Fibroblast of skin of right quadriceps (primary cell): ENCODE results near the gene RPS24.
A peak's percentile ranks its signal among the peaks of the same experiment; 100 is the strongest.
"Not testable (repeated sequence)": the region's sequence is repeated elsewhere in the genome, so short reads cannot be mapped to it uniquely, and the experiment has no call there.

Experiments used
- DNase-seq: peaks from one replicate; pipeline ENCODE4 v3.0.0-alpha.2; 2013

Gene RPS24

DNA sequence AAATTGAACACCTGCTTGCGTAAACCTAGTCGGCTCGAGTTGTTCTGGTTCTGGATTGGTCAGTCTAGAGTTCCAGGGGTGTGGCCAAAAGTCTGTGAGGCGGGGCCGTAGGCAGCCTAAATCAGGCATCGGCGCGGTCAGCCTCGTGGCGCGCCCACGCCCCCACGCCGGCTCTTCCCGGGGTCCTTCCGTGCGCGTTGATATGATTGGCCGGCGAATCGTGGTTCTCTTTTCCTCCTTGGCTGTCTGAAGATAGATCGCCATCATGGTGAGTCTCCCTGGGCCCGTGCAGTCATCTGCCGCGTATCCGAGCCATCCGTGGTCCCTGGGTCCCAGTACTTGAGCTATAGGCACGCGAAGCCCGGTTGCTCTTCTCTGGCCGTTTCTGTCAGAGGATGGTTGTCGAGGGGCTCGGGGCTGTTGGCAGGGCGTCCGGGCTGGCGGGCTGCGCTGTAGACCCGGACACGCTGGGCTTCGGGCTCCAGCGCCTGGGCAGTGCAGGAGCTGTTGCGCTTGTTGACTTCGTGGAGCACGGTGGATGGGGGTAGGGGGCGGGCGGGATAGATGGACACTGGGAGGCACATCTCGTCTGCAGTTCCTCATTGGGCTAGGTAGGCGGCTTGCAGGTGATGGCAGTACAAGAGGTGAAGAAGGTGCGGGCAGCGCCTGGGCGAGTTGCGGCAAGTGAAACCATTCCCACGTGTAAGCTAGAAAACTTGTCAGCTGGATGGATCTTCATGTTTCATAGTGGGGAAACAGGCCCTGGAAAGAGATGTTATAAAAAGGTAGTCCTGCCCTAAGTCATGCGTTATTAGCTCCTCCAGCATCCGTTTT is at the start of gene RPS24:
TSS of gene RPS24 (plus strand) at position 227 of the 834 bp plus-strand sequence. CDS start at position 266, 39 bp downstream.
- DNase-seq: peak; percentile 98

DNA sequence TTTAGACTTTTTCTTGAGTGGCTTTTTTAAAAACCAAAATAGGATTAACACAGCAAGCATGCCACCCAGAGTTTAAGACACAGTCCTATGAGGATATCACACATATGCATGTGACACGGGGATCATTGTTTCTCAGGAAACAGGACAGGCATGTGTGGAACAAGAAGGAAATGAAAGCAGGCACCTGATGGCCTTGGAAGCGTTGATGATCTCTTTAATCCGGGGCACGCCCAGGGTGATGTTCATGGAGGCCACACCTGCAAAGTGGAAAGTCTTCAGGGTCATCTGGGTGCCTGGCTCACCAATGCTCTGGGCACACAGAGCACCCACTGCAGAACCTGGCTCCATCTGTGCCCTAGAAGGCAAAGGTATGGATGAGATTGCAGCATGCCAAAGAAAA is 48.7 kb upstream of the RPS24 start:
- DNase-seq: no peak

DNA sequence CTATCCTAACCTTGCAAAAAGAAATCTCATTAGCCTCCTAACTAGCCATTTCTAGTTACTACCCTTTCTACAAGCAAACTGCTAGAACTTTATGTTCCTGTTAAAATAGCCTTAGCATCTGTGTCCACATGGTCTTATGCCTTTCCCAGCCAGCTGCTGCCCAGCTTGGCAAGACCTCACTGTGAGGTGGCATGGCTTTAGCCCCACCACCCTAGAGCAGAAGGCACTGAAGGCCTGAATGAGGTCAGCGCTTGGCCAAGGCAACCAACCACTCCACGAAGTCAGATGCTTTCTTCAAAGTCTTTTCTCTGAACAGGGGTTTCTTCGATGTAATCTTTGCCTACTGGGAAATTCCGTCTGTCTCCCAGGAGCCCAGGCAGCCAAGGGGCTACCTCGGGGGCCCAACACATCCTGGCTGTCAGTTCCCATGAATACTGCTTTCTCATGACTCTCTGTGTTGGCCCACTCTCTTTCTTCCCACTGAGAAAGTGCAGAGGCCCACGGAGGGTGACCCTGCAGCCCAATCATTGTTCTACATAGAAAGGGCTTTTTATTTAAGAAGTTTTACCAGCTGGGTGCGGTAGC is 45.9 kb upstream of the RPS24 start:
- no peak for DNase-seq

DNA sequence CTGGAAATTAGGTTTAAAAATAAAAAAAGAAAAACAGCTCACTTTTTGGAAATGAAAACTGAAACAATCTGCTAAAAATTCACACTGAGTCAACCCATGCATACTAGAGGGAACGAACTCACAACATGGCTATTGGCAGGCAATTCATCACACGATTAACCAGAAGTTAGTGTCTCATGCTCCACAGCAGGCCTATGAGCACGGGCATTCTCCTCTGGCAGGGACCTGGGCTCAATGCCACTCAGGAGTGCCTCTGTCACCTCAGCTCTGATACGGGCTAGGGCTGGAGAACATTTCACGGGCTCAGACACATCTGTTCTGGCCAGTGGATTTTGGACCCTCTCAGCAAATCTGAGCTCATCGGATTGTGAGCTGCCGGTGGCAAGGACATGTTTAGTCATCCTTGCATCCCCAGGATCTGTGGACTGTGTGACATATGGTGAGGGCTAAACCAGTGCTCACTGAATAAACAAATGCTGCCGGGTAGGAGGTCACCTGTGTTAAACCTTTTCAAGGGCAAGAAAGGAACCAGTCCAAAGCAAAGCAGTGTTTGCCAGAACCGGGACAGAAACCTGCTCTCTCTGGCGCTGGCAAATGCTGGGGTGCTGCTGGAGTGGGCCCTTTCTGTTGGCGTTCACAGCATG is 44.5 kb upstream of the RPS24 start:
- no peak for DNase-seq

DNA sequence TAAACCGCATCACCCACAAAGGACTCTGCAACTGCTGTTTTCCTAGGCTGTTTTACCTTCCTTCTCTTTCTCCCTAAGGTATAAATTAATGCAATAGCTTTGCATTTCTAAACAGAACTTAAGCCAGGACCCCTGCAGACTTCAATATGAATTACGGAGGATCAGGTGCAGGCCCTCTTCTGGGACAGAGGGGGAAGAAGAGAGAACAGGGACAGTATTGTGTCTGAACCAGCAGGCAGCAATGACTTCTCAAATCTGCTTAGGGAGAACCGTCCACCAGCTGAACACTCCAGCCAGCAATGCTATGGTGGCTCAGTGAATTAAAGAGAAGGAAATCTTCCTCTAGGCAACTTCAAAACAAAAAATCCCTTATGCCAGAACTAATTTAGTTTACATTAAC is 40.0 kb upstream of the RPS24 start:
- no peak for DNase-seq

DNA sequence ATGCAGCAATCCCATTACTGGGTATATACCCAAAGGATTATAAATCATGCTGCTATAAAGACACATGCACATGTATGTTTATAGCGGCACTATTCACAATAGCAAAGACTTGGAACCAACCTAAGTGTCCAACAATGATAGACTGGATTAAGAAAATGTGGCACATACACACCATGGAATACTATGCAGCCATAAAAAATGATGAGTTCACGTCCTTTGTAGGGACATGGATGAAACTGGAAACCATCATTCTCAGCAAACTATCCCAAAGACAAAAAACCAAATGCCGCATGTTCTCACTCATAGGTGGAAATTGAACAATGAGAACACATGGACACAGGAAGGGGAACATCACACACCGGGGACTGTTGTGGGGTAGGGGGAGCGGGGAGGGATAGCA is 34.9 kb upstream of the RPS24 start:
- DNase-seq: not testable (repeated sequence)

DNA sequence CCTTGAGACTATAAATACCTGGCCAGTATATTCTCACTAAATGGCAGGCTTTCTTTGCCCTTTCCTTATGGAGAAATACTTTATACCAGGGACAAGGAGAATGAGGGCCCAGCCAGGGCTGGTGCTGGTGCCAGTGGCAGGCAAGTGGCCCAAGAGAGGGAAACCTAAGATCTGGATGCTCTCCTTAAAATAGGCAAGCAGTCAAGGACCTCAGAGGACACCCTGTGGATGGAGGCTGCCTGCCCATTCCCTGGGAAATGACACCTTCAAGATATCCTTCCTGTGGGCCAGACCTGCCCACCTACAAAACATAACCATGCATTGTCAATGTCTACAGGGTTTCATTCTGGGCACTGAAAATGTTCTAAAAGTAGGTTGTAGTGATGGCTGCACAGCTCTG is 33.5 kb upstream of the RPS24 start:
- no peak for DNase-seq

DNA sequence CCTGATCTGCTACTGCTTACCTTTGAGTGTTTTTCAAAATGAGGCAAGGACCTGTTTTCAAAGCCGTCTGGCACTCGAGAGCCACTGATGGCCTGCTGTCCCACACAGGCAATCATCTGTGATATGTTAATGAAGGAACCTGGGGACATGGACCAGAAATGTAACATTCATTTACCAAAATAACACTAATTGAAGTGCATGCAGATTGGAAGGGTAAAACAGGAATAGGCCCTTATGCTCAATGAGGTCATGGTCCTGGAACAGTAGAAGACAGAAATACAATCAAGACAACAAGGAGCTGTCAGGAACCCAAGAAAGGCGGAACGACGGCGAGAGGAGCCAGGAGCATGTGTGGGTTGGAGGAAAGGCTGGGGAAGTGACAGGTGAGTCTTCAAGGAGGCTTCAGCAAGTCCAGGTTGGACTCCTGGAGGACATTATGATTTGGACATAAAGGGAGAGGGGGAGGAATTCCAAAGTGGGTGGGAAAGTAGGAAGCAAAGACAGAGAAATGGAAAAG is 32.6 kb upstream of the RPS24 start:
- no peak for DNase-seq

DNA sequence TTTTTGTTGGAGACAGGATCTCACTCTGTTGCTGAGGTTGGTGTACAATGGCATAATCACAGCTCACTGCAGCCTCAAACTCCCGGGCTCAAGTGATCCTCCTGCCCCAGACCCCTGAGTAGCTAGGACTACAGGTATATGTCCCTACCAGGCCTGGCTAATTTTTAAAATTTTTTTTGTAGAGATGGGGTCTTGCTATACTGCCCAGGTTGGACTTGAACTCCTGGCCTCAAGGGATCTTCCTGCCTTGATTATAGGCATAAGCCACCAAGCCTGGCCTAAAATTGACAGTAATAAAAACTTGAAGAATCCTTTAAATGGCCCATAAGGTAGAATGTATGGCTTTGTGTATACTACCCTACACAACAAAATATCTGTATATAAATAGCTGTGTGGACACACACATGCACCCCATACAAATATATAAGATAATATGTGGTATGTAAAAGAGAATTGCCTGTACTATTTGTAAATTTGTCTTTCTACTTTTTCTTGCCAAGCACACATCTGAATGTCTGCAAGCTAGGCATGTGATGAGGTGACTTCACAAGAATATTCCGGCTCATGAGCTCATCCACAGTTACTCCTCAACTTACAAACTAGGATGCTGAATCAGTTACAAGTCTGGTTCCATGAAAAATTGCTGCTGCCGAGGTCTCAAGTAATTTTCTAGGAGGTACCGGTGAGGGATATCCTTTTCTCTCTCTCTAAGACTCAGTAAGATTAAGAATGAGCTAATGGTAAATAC is 30.9 kb upstream of the RPS24 start:
- DNase-seq: no peak

DNA sequence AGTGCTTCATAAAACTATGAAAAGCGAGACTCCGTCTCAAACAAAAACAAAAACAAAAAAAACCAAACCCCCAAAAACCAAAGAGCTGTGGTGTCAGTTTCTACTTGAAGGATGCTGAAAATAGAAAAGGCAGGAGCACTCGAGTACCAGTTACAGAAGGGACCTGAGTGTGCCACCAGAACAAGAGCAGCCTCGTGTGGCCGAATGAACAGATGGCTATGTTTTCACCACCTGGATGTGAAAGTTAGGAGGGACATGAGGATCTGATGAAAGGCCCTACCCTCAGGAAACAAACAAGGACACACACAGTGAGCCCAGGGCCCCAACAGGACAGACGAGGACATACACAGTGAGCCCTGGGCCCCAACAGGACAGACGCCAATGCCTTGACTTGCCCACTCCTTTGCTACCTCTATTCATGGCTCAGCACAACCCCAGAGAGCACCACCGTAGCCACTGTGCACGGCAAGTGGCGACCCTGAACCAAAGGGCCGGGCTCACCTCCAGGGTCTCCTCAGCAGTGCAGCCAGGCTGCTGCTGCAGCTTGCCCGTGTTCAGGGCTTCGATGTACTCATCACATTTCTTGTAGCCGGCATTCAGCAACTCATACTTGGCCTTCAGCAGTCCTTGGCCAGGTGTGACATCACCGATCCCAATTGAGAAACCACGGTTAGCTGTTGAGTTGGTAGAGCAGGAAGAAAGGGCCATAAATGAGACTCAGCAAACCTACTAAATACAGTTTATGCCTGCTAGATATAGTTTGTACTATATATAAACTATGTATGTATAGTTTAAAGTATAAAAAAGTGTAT is 29.2 kb upstream of the RPS24 start:
- no peak for DNase-seq

DNA sequence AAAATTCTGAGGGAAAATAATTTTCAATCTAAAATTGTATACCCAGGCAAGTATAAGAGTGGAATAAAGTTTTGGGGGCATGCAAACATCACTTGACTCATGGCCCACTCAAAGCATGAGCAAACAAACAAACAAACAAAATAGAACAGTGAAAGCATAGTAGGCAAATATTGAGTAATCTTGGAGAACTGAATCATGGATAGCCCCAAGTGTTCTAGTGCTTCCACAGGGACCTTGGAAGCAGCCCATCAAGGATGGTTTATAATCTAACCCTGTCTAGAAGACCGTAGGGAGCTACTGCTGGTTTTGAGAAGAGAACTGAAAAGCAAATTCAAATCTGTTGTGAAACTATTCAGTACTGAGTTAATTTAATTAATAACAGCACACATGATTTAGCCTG is 26.5 kb upstream of the RPS24 start:
- DNase-seq: no peak

DNA sequence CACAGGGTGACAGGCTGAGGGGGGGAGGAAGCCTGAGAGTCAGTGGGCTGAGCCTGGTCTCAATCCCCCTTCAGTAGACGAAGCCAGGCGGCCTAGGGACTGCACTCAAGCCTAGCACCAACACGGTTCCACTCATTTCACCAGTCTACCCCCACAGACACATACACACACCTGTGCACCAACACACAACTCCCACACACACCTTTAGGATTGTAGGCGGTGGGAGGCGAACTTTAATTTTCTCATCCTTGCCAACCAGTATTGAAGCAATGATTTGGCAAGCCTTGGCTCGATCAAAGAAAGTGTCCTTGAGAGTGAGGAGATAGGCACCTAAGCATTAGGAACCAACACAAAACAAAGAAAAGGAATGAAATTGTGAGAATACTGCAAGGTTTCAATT is 24.0 kb upstream of the RPS24 start:
- DNase-seq: no peak

DNA sequence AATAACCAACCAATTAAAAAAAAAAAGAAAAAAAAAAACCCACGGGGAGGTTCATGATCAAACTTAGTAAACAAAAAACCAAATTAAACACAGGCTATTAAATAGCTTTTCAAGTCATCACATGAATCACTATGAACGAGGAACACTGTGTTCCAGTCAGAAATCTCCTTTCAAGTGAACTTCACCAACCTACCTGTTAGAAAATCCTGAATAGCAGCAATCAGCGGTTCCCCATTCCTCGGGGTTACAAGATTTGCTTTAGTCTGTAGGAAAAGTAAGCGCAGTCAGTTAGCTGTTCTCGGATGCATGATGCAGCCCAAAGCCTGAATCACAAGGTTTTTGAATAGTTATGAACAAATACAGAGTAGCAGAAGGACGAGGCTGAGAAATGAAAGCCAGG is 23.4 kb upstream of the RPS24 start:
- no peak for DNase-seq

DNA sequence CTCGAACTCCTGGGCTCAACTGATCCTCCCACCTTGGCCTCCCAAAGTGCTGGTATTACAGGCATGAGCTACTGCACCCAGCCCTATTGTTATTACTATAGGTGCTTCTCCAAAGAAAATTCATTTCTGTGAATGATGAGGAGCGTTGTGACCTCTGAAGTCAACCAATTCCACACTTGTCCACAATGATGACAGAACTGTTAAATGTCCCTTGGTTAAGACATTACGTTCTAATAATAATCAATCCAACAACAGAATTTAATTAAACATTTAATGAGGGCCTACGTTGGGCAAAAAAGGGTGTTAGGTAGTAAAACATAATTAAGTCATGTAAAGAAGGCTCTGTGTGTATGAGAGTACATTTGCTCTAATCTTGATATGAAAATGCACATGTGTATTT is 22.6 kb upstream of the RPS24 start:
- no peak for DNase-seq

DNA sequence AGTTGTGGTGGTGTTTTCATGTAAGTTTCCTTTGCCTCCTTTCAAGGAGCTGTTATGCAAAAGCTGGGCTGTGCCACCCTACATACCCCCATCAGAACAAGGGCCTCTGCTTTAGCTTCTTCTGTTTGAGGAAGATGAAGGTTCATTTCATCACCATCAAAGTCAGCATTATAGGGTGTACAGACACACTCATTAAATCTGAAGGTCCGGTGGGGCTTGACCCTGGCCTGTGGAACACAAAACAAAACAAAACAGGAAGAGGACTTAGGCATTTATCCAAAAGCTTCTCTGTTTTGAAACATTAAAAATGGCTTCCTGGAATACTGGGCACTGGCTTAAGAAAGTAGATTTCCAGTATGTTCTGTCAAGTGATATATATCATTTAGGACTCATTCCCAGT is 20.1 kb upstream of the RPS24 start:
- DNase-seq: no peak

DNA sequence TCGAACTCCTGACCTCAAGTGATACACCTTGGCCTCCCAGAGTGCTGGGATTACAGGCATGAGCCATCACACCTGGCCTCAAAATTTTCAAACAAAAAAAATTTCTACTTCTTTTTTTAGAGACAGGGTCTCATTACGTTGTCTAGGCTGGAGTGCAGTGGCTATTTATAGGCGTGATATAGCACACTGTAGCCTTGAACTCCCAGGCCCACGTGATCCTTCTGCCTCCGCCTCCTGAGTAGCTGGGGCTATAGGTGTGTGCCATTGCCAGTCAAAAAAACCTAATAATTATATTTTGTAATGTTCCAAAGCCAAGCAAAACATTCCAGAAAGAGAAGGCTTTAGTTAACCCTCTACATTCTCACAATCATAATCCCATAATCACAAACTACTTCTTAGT is 18.1 kb upstream of the RPS24 start:
- no peak for DNase-seq

DNA sequence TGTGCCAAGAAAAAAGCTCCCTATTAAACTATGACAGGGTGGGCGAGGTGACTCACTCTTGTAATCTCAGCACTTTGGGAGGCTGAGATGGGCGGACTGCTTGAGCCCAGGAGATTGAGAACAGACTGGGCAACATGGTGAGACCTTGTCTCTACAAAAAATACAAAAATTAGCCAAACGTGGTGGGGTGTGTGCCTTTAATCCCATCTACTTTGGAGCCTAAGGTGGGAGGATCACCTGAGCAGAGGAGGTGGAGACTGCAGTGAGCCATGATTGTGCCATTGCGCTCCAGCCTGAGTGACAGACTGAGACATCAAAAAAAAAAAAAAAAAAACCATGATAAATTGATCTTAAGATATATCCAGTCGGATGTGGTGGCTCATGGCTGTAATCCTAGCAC is 15.8 kb upstream of the RPS24 start:
- no peak for DNase-seq

DNA sequence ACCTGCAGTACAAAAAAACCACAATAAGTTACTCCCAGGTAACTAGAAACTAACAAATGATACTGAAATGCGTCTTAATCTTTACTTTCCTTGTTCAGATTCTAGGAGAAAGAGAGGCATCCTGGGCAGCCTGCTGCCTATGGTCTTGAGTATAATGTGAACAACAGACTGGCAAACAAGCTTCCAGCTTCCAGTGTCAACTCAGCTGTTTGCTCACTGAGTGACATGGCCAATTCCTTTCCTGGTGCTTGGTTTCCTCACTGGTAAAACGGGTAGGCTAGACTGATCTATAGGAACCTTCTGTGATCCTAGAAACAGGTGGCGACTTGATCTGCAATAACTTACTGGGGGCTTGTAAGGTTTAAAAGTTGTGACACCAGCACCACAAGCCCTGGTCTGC is 14.4 kb upstream of the RPS24 start:
- DNase-seq: no peak

DNA sequence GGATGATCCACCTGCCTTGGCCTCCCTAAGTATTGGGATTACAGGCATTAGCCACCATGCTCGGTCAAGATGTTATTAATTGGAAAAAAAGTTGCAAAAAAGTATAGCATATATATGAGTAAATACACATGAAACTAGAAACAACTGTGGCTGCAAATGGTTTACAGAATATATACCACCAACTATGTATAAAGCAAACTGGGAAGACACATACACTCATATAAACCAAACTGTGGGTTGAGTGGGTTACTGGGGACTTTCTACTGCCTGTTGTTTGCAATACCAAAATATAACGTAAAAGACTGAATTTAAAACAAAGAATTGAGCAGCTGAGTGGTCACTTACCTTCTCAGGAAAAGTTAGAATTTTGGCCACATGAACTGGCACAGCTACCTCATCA is 12.5 kb upstream of the RPS24 start:
- no peak for DNase-seq

DNA sequence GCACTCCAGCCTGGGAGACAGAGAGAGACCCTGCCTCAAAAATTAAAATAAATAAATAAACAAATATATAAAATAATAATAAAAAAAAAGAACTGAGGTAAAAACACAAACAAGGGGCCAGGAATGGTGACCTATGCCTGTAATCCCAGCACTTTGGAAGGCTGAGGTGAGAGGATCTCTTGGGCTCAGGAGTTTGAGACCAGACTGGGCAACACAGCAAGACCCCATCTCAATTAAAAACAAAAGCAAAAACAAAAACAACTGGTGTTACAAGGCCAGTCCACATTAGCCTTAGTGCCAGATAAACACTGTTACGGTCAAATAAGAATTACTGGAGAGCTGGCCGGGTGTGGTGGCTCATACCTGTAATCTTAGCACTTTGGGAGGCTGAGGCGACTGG is 9.9 kb upstream of the RPS24 start:
- no peak for DNase-seq

DNA sequence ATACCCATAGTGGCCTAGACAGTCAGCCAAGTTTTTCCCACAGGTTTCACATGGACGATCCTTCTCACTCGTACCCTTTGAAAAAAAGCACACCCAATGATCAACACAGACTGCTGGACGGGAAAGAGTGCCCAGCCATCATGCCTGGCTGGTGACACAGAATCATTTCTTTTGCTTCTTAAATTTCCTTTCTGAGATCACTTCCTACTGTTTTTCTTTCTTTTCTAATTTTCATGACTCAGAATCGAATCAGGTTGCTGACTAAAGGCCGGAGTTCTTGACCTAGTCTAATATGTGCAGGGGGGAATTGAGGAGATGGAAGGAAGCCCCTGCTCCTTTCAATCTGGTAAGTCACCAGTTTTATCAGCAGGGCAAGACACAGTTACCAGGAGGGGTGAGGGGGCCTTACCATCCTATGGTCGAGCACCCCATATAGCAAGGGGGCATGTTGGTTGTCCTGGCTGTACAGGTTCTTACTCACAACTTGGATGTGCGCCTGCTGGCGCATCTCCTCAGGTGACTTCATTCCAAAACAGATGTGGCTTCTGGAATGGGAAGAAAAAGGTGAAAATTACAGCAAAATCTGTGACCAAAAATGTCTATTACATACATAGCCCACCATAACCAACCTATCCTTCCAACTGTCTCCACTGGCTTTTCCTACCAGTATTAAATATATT is 7.8 kb upstream of the RPS24 start:
- DNase-seq: peak; percentile 45
